Measurements from ENCODE around the gene BCAS3.

BCAS3 gene

GRCh38 chr17:61070649-61071048, 393.0 kb downstream of the BCAS3 start:
- no peak for DNase-seq (ENCODE audit: low spot score)

- no peak for DNase-seq (ENCODE audit: low spot score)
Observed at GRCh38 chr17:61072648-61073047, 395.0 kb downstream of the BCAS3 start.

- DNase-seq (ENCODE audit: low spot score) = no peak
Observed at GRCh38 chr17:61073131-61073530, 395.5 kb downstream of the BCAS3 start.

GRCh38 chr17:61073799-61074513, 396.3 kb downstream of the BCAS3 start:
- DNase-seq (ENCODE audit: low spot score) = no peak

GRCh38 chr17:61075988-61076387, 398.3 kb downstream of the BCAS3 start:
- DNase-seq (ENCODE audit: low spot score) = no peak

- no peak for DNase-seq (ENCODE audit: low spot score)
Observed at GRCh38 chr17:61076621-61077031, 399.0 kb downstream of the BCAS3 start.

- DNase-seq (ENCODE audit: low spot score) = no peak
Observed at GRCh38 chr17:61081959-61082358, 404.3 kb downstream of the BCAS3 start.

GRCh38 chr17:61084260-61084659, 406.6 kb downstream of the BCAS3 start:
- no peak for DNase-seq (ENCODE audit: low spot score)

- DNase-seq (ENCODE audit: low spot score) = no peak
Observed at GRCh38 chr17:61087024-61087423, 409.4 kb downstream of the BCAS3 start.

- DNase-seq (ENCODE audit: low spot score) = no peak
Observed at GRCh38 chr17:61088556-61088955, 410.9 kb downstream of the BCAS3 start.

- no peak for DNase-seq (ENCODE audit: low spot score)
Observed at GRCh38 chr17:61091096-61091495, 413.4 kb downstream of the BCAS3 start.

- no peak for DNase-seq (ENCODE audit: low spot score)
Observed at GRCh38 chr17:61097781-61098180, 420.1 kb downstream of the BCAS3 start.

- no peak for DNase-seq (ENCODE audit: low spot score)
Observed at GRCh38 chr17:61106354-61106753, 428.7 kb downstream of the BCAS3 start.

- no peak for DNase-seq (ENCODE audit: low spot score)
Observed at GRCh38 chr17:61116577-61116976, 438.9 kb downstream of the BCAS3 start.

GRCh38 chr17:61117983-61118382, 440.3 kb downstream of the BCAS3 start:
- DNase-seq (ENCODE audit: low spot score) = no peak

- DNase-seq (ENCODE audit: low spot score) = no peak
Observed at GRCh38 chr17:61118871-61119270, 441.2 kb downstream of the BCAS3 start.

- DNase-seq (ENCODE audit: low spot score) = no peak
Observed at GRCh38 chr17:61122326-61122913, 444.8 kb downstream of the BCAS3 start.

- DNase-seq (ENCODE audit: low spot score) = no peak
Observed at GRCh38 chr17:61124562-61124961, 446.9 kb downstream of the BCAS3 start.

- DNase-seq (ENCODE audit: low spot score) = no peak
Observed at GRCh38 chr17:61126473-61127249, 449.0 kb downstream of the BCAS3 start.

GRCh38 chr17:61127960-61128359, 450.3 kb downstream of the BCAS3 start:
- no peak for DNase-seq (ENCODE audit: low spot score)

GRCh38 chr17:61128661-61129115, 451.0 kb downstream of the BCAS3 start:
- DNase-seq (ENCODE audit: low spot score) = no peak

GRCh38 chr17:61129267-61130254, 451.9 kb downstream of the BCAS3 start:
- DNase-seq (ENCODE audit: low spot score) = no peak

Measured in hematopoietic multipotent progenitor cell treated with erythropoietin and hydrocortisone succinate and interleukin-3 and kit ligand, for 15 days (in vitro differentiated cells).